OCI-LY1 (cell line): ENCODE data around the gene PARD3B.

Source experiments
- CTCF ChIP-seq: fragments of 200-600 bp; sonication (generic), shearing (Covaris generic); IDR thresholded peaks from 2 replicates; pipeline ENCODE4 v1.5.1; 2017; ENCODE audit warnings: mild to moderate bottlenecking, antibody characterized with exemption, low read length, moderate library complexity, mixed read lengths
- EZH2 ChIP-seq: fragments of 200-600 bp; sonication (generic), shearing (Covaris generic); IDR thresholded peaks from 2 replicates; pipeline ENCODE4 v1.8.0; 2017; ENCODE audit warnings: borderline replicate concordance, mixed run types, mild to moderate bottlenecking, antibody characterized with exemption, low read length, moderate library complexity, mixed read lengths

- TF ChIP-seq CTCF, result no peak
- TF ChIP-seq EZH2, result no peak
These were observed 227.3 kb downstream of the PARD3B start for GRCh38 chr2:204772546-204772945.
